GM21619 (cell line): ENCODE measurements around the gene TPM1.

Source experiments
- ATAC-seq: cut with Tn5 transposase; IDR thresholded peaks from one replicate; pipeline ENCODE4 v1.9.1; 2021; ENCODE audit not compliant: unreplicated experiment

TPM1 gene

DNA sequence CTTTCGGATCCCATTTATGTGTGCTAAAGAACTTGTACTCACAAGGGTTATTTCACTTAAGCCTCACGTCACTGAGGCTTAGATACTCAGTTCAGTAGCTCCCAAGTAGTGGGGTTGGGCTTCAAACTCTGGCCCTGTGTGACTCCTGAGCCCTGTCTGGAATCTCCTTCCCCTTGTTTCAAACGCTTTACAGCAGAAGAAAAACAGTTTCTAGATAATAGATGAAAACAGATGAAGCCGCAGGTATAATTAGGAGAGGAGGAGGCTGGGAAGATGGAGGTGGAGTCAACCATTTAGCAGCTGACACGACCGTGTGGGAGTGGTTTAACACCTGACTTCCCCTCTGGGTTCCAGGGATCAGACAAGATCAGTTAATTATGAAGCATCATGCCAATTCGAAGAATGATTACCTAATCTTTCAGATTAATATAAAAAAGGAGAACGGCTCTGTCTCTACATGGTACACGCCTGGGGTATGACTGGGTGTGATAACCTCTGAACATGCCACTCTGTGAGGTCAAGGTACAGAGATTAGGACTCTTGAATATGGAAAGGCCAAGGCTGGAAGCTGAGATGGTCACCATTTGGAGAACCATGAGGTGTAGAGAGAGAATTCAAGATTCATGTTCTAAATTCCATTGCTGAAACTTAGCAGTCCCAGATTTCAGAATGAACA is 31.1 kb downstream of the TPM1 start:
- ATAC-seq: no peak

DNA sequence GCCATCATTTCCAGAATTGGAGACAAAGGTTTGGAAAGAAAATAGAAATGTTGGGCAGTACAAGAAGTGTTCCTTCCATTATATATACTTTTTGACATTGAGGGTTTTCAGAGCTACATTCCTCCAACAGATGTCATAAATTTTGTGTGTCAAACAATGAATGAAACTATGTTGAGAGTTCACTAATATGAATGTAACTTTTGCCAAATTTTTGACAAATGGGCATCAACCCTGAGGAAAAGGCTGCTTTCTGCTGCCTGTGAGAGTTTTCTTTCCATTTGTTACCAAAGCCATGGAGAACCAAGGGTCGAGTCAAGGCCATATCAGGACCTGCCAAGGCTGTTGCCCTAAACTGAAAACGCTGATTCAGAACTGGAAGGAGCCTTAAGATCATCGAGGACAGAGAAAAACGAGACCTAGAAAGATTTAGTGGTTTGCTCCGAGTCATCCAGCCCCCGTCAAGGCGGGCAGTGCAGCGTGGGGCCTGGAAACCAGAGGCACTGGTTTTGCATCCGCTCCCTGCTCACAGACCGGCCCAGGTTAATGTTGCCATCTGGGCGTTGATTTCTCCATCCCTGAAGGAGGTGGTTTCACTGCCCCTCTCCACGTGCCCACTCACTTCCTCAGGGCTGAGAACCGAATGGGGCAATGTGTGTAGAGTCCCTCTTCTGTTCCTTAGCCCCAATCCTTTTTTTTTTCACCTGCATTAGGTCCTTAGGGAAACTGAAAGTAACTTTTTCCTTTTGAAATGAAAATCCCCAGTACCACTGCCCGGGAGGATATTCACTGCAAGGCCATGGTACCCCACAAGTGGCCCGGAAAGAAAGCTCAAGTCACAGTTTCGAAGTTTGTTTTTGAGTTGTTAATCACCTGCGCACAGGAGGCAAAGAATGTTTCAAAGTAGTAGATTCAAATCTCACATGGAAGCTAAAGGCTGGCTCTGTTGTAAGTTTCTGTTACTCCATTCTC is 32.8 kb downstream of the TPM1 start:
- no peak for ATAC-seq

DNA sequence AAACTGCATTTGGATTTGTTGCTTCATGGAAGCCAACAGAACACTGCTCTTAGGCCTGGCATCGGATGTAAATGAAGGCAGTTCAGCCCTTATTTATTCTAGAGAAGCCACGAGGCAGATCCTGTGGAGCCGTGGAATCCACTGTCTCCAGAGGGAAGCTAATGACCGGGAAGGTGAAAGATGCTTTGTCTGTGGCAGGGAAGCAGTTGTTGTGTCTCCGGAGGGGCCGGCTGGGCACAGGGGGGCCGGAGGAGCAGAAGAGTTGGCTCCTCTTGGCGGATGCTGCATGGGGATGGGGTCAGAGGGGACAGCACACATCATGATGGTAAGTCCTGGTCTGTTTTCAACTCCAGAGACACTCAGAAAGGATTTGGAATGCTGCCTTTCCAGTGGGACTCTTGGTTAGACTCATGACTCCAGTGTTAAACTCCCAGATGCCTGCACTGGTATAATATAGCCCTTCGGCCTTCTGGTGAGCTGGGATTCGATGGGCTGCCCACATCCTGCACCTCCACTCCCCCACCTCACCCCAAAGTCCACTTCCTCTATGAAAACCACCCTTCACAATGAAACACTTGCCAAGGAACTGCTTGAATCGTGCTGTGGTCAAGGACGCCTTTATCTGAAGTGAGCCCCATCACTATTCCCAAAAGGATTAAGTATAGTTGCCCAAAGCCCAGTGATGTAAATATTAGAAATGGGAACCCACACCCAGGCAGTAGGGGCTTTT is 33.6 kb downstream of the TPM1 start:
- ATAC-seq: no peak

DNA sequence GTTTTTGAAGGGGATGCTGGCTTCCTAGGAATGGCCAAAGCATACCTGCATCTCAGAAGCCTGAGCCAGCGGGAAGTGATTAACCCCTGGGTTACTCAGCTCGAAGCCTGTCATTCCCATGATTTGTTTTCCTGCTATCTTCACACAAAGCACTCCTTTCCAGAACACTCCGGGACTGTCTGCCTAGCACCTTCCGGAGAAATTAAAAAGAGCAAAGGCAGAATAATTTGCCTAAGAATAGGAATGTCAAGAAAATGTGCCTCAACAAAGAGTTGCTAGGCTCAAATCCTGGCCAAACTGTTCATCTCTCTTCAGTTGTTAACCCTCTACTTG is 34.1 kb downstream of the TPM1 start:
- ATAC-seq: no peak

DNA sequence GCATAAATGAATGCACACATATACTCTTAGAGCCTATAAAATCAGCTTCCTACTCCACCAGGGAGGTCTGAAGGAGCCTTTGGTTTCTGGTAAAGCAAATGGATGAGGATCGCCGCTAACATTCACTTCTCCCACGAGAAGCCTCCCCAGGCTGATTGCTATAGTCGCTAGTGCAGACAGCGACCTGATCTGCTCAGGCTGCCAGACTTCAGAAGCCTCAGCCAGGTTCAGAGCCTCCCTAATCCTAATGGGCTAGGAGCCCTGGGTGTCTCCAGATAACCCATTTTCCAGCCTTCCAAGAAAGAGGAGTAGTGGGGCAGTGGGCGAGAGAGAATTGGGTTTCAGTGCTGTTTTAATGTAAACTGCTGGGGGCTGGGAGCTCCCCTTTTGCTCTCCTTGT is 35.4 kb downstream of the TPM1 start:
- no peak for ATAC-seq

DNA sequence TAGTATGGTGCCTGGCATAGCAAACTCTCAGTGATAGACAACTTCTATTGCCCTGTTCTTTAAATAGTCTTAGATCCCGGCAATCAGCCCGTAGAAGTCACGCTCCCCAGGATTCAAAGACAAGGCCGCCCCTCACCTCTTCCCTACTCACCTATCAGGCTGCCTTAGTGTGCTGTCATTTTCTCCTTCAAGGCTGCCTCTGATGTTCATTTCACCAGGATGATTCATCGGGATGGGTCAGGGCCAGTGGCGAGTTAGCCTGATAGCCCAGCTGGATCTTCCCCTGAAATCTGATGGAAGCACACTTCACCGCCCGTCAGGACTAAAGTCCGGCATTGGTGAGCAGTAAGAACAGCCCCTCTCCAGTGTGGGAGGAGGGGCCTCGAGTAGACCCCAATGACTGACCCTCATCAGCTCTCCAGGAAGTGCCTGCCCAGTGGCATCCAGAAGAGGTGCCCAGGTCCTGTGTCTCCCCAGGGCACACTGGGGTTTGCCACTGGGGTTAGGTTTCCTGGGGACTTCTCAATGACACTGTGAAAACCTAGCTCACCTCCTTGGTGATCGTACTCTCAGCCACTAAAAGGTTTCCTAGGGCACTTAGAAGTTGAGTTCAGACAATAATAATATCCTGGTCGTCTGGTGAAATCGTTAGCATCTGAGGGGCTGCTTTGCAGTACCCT is 37.5 kb downstream of the TPM1 start:
- ATAC-seq: no peak

DNA sequence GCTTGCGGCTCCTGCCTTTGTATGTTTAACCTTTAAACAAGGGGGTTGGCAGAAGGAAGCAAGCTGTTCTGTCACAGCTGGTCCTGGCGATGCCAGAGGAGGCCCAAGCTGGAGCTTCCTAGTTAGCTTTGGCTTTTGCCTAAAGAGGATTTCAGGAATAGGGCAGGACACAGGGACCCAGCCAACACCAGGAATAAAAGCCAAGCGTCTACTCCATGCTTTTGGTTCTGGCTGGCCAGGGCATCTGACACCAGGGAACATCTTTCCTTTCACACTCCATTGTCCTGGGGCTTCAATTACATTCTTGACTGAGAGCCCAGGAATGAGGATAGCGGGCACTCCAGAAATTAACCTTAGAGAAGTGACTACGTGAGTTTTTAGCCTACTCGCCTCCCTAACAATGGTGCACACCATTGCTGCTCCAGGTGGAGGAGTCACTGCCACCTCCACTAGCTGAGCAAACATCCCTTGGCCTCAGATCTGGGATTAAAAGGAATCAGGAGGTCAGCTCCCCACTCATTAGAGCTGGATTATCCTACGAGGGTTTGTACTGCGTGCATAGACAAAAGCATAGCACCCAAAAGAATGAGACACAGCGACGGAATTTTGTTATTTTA is 38.2 kb downstream of the TPM1 start:
- ATAC-seq: no peak

DNA sequence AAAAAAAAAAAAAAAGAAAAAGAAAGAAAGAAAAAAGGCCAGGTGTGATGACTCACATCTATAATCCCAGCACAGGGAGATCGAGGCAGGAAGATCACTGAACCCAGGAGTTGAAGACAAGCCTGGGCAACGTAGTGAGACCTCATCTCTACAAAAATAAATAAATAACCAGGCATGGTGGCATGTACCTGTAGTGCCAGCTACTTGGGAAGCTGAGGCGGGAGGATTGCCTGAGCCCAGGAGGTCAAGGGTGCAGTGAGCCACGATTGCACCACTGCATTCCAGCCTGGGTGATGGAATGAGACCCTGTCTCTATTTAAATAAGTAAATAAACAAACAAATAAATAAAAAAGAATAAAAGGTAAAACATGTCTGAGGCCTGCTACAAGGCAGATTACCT is 39.8 kb downstream of the TPM1 start:
- no peak for ATAC-seq

DNA sequence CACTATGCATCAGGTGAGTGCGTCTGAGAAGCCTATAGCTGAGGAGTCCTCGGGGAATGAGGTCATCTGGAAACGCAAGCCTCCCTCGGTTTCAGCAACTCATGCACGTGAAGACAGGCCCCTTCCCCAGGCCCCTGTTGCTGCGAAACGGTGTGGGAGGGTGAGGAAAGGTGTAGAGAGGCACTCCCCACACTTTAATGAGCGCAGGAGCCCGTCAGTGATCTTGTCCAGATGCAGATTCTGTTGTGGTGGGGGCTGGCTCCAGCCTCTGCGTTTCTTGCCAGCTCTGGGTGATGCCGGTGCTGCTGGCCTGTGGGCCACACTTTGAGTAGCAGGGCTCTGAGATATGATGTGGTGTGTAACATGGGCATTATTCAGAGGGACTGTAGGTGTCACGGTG is 40.5 kb downstream of the TPM1 start:
- no peak for ATAC-seq

DNA sequence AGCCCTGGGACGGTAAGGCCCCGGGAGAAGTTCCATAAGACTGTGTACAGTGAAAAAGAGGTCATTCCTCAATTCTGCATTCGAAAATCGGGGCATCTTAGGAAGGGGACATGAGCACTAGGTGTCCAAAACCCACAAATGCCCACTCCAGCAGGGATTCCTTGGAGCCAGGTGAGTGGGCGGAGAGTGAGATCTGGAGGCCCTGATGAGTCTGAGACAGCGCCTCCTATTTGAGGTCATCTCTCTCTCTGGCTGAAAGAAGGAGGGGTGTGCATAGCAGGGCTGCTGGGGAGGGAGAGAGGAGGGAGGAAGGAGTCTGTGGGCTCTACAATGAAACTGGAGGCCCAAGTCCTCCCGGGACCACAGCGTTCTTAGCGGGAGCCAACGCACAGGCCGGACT is 41.0 kb downstream of the TPM1 start:
- no peak for ATAC-seq

DNA sequence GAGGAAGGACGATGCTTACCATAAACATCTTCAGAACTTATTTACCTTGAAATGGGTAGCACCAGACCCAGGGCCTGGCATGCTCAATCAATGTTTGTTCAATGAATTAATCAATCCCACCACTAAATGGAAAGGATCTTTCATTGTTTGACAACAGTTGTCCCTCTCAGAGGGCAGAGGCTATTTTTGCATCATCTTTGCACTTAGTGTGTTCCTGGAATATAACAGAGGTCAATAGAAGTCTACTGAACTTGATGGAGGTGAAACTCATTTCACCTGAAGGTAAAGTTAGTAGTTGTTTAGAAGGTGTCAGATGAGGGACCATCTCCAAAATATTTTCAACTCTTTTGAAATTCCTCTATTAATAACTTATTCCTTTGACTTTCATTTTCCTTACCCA is 42.3 kb downstream of the TPM1 start:
- ATAC-seq: no peak

DNA sequence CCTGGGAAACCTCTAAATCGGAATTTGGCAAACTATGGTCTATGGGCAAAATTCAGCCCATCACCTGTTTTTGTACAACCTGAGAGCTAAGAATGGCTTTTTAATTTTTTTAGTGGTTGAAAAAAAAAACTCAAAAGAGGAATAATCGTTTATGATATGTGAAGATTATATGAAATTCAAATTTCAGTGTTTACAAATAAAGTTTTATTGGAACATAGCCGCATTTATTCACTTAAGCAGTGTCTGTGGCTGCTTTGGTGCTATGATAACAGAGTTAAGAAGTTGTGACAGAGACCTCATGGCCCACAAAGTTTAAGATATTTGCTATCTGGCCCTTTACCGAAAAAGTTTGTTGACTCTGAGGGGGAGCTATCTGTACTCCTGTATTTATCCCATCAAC is 42.7 kb downstream of the TPM1 start:
- no peak for ATAC-seq

DNA sequence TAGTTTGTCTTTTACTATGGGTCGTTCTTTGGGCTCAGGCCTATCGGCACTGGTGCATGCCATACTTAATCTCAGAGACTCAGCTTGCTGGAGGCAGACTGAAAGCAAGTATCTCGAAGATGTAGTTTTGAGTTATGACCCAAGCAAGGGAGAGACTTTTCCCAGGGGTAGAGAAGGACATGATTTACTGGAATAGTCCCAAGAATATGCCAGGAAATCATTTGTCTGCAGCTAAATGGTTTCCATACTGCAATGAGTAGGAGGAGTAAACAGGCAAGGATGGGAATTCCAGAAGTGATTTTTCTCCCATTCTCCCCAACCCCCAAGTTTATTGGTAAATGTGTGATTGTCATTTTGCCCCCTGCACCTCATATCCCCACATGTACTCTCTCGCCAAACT is 43.7 kb downstream of the TPM1 start:
- ATAC-seq: no peak

DNA sequence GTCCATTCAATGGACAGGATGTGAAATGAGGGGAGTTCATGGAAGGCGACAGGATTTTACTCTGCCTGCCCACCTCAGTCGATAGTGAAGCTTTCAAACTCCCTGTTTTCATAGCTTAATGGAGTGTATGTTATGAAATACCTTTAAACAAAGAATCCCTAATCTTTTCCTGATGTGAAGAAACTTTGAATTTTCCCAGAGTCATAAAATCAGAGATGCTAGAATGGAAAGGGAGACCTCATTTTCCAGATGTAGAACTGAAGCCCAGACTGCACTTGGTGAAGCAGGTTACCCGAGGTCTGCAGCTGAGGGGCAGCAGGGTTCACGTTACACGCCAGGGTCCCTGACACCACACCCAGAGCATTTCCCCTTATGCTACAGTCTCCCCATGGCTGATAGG is 44.4 kb downstream of the TPM1 start:
- ATAC-seq: no peak

DNA sequence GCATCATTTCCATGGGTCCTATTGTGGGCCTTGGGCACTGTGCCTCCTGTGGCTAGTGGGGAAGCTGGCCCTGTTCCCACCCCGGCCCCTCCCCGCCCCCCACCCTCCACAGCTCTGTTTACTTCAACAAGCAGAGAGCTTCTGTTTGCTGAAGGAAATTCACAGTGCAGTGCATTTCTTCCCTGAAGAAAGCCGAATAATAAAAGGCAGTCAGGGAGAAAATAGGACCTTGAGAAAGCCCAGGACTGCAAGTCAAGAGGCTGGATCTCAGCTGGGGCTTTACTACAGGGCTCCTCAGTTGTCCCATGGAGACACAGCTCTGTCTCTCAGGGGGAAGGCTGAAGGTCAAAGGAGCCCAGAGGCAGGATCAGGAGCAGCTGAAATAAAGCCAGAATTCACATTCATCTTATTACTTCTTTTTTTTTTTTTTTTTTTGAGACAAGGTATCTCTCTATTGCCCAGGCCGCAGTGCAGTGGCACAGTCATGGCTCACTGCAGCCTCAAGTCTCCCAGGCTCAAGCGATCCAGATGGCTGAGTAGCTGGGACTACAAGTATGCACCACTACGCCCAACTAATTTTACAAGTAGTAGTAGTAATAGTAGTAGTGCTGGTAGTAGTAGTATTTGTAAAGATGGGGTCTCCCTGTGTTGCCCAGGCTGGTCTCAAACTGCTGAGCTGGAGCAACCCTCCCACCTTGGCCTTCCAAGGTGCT is 46.1 kb downstream of the TPM1 start:
- no peak for ATAC-seq

DNA sequence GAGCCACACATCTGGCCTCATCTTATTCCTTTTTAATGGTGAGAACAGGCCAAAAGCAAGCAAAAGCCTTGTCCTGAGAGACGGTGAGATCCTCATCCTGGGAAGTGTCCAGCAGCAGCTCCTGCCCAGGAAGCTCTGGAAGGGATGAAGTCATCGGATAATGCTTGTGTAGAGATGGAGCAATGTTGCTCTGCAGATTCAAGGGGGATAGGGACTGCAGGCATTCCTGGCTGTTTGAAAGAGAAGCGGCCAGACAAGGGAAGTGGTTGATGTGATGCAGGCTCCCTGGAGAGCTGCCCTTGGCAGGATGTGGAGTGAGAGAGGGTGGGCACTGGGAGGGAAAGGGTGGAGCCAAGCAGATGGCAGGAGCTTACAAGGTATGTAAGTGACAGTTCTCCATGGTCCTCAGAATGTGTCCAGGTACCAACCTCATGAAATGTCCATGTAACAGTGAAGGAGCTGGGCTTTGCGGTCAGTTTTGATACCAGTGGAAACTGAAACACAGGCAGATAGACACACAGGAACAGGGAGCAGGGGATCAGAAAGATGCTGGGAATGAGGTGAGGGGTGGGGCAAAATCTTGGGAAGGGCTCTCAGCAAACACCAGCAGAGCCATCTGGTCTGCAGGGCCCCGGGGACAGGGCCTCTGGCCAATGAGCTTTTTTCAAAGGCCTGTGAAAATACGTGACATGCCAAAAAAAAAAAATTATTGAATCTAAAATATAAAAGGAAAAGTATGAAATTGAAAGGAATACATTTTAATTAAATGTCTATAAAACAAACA is 46.9 kb downstream of the TPM1 start:
- ATAC-seq: no peak

DNA sequence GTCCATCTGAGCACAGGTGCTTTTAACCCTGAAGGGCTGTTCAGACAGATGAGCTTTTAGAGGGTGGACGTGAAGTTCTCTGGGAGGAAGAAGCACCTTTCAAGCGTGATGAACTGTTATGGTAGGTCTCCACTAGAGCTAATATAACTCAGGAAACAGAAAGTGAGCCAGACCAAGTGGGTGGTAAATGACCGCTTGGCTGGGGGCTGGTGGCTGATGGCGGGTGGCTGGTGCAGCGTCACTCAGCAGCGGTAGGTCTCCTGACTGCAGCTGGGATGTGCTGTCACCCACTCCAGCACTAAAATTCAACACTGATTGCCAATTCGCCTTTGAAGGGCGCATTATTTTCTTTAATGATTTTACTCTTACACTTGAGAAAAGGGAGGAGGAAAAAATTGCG is 47.9 kb downstream of the TPM1 start:
- no peak for ATAC-seq

DNA sequence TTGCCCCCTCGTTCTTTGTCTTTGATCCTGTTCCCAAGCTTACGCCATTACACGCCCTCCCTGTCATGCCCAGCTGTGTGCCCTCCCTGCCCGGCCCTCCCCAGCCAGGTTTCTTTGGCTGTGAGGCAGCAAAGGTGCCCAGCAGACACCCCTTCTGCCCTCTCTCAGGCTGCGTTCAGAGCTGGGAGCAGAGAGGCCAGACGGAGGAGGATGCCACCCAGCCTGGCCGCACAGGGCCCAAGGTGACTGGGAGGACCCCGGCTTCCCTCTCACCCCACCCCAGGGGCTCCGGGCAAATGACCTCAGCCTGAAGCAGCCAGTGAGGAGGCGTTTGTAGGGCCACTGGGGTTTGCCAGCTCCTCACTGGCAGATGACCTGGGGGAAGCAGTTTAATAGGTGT is 48.3 kb downstream of the TPM1 start:
- no peak for ATAC-seq

DNA sequence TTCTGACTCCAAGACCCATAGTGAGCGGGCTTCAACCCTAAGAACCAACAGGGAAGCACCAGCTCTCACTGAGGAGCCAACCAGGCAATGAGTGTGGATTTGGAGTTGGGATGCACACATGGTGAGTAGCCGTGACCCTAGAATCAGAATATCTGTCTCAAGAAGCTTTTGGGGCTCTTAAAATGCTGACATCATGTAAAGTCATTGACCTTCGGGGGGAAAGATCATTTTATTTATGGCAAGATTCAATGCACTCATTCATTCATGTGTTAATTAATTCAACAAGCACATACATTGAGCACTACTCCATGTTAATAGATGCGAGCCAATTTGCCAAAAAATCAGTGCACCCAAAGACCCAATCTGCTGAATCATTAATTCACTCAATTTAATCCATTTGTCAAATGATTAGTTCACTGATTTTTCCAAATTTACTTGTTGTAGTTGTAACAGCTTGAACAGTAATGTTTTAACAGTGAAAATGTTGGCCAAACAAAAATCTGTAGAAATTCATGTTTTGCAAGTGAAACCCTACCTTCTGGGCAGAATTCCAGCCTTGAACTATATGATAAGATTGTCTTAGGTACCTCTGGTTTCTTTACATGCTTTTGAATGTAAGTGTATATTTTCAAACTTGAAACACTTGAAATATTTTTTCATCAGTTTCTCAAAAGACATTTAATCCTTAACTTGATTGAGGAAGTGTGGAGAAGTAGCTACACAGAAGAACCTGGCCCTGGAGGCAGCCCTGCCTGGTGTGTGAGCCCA is 49.3 kb downstream of the TPM1 start:
- ATAC-seq: no peak
